GM18868 (cell line): ENCODE measurements around the gene ST8SIA5.
"Not testable (repeated sequence)": the region's sequence is repeated elsewhere in the genome, so short reads cannot be mapped to it uniquely, and the experiment has no call there.

Source experiments
- ATAC-seq: cut with Tn5 transposase; IDR thresholded peaks from one replicate; pipeline ENCODE4 v1.9.1; 2021; ENCODE audit warnings: mild to moderate bottlenecking, moderate library complexity; ENCODE audit not compliant: unreplicated experiment

ST8SIA5 gene, protein sequence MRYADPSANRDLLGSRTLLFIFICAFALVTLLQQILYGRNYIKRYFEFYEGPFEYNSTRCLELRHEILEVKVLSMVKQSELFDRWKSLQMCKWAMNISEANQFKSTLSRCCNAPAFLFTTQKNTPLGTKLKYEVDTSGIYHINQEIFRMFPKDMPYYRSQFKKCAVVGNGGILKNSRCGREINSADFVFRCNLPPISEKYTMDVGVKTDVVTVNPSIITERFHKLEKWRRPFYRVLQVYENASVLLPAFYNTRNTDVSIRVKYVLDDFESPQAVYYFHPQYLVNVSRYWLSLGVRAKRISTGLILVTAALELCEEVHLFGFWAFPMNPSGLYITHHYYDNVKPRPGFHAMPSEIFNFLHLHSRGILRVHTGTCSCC

DNA sequence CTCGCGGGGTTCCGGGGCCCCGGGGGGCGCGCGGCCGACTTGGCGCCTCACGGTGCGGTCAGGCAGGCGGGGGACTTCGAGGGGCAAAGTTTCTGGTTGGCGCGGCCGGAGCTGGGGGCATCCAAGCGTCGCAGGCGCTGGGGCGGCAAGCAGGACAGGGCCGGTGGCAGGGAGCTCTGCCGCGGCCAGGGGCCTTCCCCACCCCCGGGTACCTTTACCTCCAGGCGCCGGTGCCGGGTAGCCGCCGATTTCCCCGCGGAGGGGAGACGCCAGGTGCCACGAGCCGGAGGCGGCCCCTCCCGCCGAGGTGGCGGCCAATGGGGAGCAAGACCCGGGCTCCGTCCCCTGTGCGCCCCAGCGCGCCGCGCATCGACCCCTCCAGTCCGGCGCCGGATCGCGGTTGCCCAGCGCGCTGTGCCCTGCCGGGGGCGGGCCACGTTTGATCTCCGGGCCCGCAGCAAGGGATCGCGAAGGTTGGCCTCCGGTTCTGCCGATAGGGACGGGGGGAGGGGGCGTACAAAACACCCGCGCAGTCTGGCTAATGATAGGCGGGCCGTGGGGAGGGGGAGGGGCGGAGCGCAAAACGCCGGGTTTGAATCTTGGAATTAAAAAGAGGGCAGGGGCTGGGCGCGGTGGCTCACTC is at the start of gene ST8SIA5:
Gene ST8SIA5 (minus strand): TSS at position 495 of the 643 bp plus-strand sequence. CDS start 545 bp downstream, outside the sequence.
- ATAC-seq = peak; percentile 40

DNA sequence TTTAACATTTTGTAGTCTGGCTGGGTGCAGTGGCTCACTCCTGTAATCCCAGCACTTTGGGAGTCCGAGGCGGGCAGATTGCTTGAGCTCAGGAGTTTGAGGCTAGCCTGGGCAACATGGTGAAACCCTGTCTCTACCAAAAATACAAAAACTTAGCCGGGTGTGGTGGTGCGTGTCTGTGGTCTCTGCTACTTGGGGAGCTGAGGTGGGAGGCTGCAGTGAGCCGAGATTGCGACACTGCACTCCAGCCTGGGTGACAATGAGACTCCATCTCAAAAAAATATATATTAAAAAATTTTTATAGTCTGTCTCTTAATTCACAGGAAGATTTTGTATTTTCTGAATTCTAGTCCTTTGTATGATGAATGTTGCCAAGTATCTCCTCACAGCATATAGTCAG is 39.1 kb upstream of the ST8SIA5 start:
- not testable (repeated sequence) for ATAC-seq

DNA sequence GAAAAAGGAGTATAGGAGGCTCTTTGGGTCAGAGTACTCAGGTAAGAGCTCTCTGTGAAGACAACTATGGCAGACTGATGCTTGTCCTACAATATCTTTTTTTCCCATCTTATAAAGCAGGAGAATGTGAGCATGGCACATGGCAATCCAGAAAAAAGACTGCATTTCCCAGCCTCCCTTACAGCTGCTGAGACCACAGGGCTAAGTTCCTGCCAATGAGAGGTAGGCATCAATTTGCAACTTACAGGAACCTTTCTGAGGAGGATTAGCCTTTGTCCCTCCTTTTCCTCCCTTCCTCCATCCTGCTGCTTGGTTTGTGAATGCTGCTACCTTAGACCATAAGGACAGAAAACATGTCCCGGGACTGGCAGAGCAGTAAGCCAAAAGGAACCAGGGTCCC is 37.8 kb upstream of the ST8SIA5 start:
- no peak for ATAC-seq

DNA sequence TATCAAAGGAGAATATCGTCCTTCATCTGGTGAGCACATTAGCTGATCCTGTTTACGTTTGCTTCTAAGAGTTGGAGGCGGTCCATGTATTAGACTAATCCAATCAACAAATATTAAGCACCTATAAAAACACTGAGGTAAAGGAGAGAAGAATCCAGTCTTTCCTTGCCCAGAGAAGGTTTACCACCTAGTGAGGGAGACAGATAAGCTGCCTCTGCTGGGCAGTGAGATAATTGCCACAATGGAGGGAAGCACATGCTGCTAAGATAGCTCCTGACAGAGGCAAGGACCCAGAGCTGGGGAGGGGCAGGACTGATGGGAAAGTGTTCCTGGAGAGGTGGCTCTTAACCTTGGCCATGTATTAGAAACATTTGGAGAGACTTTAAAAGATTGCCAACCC is 36.7 kb upstream of the ST8SIA5 start:
- no peak for ATAC-seq

DNA sequence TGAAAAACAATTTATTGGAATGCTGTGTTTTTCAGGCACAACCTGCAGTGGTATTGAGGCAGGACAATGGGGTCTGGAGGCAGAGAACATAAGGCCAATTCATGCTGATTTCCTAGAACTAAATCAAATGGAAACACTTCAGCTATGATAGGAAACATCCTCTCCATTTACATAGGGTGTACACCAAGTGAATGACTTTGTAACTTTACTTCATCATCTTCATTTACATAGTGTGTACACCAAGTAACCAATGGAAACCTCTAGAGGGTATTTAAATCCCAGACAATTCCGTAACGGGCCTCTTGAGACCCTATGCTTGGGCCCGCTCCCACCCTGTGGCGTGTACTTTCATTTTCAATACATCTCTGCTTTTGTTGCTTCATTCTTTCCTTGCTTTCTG is 32.2 kb upstream of the ST8SIA5 start:
- no peak for ATAC-seq

DNA sequence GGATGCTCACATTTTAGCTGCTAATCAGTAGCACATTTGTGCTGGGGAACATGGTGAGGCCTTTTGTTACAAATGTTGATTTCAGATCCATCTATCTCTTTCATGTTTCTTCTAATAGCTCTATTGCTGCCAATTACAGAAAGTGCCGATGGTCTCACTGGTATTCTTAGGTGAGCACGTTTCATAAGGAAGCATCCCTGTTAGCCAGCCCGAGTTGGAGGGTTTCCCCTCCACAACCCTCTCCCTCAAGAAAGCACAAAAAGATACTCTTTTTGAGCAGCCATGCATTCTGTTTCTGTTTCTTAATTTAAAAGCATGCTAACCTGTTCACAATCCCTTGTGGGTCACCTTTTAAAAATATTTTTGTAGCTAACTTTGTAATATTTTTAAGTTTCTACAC is 30.8 kb upstream of the ST8SIA5 start:
- peak; percentile 68 for ATAC-seq

DNA sequence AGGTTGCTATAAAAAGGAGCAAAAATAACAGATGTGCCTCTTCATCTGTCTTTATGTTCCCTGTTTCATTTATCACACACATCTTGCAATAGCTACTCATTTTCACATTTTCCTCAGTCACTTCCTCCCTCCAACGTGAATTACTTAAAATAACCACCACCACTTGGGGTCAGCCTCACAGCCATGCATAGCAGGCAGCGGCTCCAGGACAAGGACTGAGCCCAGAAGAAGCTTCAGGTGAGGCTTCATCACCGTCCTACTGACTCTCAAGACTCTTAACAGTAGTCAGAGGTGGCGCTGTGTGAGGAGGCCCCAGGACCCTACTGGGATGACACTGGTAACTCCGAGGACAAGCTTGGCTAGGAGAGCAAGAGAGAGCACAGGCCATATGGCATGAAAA is 15.5 kb upstream of the ST8SIA5 start:
- no peak for ATAC-seq

DNA sequence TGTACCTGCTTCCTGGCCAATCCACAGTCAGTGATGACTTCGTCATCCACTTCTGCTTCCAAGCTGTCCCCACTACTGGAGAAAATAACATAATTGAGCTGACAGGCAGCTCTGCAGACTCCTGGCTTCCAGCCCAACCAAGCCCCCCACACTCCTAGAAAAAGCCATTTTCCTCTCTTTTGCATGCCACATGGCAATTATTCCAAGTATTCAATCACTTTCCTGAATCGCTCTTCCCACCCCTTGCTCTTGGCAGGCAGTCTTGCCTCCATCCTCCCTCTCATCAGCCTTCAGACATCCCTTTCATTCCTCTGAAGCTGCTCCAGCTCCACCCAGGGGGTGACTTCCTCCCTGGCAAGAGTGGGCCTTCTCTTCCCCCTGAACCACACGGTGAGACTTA is 14.3 kb upstream of the ST8SIA5 start:
- ATAC-seq = no peak

DNA sequence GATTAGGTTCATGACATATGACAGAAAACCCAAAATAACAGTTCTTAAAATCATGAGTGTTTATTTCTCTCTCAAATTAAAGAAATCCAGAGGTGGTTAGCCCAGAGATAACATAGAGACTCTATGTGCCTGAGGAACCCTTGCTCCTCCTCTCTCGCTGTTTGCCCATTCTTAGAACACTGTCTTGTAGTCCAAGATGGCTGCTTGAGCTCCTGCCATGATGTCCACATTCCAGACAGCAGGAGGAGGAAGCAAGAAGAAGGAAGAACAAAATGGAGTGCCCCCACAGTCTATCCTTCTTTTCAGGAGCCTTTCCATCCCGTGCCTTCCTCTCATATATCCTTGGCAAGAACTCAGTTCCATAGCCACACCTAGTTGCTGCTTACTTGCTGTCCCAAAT is 13.9 kb upstream of the ST8SIA5 start:
- no peak for ATAC-seq

DNA sequence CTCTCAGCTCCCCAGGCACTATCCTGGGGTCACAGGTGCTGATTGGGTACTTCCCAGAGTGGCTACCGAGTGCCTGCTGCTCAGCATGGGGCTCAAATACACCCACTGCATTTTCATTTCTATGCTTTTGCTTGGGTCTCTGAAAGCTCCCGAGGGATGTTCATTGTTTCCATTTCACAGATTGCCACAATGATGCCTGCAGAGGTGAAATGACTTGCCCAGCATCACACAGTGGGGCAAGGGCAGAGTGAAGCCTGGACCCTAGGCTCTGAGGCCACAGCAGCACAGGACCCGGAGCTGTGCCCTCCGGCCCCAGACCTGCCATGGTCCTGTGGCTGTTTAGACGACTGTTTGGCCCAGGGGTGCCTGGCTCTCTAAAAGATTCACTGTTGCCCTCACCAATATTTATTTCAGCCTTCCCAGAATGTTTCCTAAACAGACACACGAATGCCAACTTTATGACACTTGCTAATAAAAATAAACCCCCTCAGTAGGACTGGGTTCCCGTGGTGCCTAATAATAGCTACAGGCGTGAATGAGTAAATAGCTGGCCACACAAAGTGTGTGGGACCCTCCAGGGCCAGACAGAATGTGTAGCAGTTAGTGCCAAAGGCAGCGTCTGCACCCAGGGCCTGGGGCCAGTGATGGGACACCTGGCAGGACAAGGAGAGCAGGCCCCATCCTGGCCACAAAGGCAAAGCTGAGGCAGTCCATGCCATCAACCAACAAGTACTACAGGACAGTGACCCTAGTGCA is 11.5 kb upstream of the ST8SIA5 start:
- ATAC-seq = no peak

DNA sequence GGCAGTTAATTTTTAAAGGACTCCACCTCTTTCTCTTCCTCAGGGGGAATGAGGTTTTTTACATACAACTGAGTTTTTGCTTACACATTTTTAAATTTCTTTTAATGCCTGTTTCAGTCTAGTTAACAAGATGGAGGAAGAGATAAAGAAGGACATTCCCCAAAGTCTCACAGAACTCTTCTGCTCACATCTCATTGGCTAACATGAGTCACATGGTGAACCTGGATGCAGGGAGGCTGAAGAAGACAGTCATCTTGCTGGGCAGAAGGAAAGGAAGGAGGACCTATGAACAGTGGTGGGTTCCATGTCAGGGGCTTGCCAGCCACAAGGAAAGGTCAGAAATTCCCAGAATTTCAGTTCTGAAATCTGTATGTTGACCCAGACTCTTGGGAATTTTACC is 10.4 kb upstream of the ST8SIA5 start:
- no peak for ATAC-seq

DNA sequence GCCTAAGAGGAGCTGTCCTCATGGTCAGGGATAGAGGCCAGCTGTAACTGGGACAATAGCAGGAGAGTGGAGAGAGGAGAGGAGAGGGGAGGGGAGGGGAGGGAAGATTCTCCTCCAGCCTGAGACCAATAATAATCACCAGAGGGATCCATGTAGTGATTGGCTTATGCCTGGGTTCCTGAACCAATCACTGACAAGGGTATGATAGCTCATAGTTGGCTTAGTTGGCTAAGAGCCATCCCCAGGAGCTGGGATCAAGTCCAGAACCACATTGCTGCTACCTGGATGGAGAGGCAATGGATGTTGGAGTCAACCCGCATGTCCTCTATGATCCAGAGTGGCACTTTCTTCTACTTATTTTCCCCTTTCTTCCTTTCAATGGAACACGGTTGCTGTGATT is 7.7 kb upstream of the ST8SIA5 start:
- no peak for ATAC-seq

DNA sequence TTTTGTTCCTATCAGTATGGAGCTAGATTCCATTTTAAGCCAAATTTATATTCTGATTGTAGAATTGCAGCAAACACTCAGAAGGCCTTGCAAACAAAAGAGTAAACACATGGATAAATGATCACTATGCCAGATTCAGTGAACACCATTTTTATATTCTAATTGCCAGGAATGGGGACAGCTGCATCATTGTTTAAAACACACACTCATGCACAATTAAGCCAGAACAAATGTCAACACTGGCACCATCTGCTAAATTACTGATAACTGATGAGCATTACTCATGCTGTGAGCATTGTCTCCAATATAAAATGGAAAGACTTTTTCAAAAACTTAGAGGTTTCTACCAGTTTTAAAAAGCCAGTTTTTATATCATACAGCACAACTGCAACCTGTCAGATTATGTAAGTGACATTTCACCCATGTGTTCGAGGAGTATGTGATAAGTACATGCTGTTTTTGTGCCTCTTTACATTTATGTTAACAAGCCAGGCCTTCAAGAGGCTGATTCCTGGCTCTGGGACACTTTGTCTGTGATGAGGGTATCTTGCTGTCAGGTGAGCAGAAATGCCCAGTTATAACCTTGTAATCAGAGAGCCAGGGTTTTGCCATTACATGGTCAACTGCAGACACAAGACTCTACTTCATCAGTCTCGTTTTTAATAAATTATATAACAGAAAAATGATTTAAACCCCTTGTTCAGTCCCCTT is 4.4 kb upstream of the ST8SIA5 start:
- no peak for ATAC-seq

DNA sequence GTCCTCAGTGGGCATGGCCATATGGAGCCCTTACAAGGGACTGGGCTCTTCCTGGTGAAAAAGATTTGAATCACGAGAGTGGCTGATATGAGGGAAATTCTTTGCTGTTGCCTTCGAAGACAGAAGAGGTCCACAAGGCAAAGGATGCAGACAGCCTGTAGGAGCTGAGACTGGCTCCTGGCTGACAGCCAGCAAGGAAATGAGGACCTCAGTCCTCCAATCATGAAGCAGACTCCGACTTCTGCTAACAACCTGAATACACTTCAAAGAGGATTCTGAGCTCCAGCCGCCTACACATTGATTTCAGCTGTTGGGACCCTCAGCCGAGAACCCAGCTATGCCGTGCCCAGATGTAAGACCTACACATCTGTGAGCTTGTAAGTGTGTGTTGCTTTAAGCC is 3.0 kb upstream of the ST8SIA5 start:
- no peak for ATAC-seq

DNA sequence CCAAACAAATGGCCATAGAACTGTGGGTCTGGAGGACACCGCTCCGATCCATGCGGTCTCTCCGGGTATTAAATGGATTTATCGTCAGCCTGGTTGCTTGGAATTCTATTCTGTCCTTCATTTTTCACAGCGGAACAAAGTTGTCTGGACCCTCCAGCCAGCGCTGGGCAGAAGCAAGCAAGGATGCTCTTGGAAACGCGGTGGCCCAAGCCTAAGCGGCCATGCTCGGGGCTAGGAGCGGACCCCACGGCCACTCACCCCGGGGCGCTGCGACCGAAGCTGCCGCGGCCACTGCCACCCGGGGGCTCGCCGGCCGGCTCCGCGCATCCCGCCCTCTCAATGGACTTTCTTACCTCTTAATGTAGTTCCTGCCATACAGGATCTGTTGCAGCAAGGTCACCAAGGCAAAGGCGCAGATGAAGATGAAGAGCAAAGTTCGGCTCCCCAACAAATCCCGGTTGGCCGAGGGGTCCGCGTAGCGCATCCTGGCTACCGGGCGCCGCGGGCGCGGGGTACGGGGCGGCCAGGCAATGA is 761 bp downstream of the ST8SIA5 start:
- peak; percentile 4 for ATAC-seq

DNA sequence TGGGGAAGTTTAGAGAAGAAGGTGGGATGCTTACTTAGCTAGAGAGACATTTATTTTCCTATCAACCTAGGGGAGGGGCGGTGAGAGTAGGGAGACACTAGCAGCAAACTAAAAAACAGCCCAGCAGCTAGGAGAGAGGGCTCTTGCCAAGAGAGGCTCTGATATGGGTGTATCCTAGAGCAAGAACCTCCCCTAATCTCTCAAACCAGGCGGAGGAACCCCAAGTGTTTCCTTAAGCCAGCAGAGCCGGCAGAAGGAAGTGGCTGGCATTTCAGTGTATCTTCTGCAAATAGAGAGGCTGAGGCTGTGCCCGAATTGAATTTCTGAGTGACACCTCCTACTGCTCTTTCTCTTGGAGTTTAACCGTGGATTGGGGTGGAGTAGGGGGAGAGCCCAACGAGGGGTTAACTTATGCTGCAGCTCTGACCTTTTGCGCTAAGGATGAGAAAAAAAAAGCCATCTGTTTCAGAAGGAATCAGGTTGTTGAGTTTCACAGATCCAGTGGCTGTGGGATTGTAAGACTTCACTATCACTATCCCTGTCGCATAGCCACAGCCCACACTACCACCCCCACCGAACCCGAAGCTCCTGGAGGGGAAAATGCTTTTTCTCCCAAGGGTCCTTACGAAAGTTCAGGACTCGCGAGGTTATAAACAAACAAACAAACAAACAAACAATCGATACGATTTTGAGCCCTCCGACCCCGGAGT is 1.4 kb downstream of the ST8SIA5 start:
- ATAC-seq = no peak

DNA sequence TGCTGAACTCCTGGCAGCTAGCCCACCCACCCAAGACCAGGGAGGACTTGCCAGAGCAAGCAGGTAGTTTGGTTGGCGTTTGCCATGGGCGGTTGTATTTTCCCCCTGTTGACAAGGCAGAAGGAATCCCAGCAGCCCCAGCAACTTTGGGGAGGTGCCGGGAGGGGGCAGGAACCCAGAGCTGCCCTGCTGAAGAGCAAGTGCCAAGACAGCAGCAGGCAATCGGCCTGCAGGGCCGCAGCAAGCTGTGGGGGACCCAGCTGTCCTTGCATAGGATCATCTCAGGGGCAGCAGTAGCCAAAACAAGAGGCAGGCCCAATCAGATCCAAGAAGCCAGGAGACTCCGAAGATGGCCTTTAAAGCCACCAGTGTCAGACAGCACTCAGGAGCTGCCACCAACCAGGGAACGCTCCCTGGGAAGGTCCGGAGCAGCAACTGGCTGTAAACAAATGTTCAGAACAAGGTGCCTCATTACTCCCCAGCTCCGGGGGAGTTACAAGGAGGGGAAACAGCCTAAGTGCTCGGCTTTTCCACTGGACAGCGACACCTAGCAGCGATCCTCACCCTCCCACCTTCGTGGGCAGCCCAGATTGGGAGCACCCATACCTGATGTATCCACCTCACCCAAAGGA is 2.1 kb downstream of the ST8SIA5 start:
- ATAC-seq = peak; percentile 2

DNA sequence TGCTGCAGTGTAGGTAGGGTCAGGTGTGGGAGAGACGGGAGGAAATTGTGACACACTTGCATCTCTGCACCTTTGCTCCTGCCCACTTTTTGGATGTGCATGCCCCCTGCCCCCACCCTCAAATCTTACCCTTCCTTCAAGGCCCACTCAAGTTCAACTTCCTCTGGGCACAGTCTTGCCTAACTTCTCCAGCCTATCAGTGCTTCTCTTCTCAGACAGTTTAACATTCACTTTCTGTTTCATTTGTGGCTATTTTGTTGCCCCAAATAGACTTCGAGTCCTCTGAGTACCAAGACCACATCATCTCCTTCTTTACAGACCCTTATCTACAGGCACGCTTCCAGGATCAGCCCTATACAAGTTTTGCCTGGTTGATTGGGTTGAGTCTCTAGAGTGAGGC is 2.7 kb downstream of the ST8SIA5 start:
- peak; percentile 63 for ATAC-seq

DNA sequence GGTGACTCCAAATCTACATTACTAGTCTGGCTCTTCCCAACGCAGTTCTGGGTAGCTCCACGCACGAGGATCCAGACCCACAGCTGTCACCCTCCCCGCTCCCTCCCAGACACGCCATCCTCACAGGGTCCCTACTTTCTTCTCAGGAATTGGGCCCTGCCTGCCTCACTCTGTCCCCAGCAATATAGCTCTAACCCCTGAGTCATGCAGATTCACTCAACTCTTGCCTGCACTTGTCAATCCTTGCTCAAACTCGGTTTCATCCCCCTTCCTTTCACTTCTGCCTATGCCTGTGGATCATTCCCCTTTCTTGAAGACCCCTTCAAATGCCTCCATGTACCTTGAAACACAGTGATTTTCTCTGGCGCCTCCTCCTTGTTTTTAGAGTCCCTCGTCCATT is 5.0 kb downstream of the ST8SIA5 start:
- ATAC-seq = no peak

DNA sequence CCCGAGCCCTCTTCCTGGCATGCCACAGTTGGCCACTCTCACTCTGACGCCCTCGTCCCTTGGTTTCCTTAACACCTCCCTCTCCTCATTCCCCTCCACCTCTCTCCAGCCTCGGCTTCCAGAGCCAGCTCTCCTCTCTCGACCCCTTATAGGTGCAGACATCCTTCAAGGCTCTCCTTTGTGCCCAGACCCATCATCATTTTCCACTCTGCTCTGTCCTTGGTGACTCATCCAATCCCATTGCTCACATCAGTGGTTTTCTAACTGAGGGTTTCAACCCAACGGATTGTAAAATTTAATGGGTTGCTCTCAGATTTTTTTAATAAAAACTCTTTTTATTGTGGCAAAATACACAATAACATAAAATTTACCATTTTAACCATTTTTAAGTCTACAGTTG is 6.2 kb downstream of the ST8SIA5 start:
- ATAC-seq = no peak
